GM23338 (cell line): ENCODE data around the gene IL22RA2. TPM values are rescaled to one million over a fixed set of nuclear protein-coding genes. Genes with fewer than 3 reads are reported as not detected.

Experiments
- ATAC-seq: fragments of 200-7000 bp; cut with Tn5 transposase; 3 replicates; pipeline ENCODE4 v1.9.1; 2020
- DNase-seq: peaks from one replicate; pipeline ENCODE4 v3.0.0-alpha.2; 2015; ENCODE audit warnings: low spot score
- H2AFZ ChIP-seq: fragments of 200-600 bp; sonication (generic); 2 replicates; pipeline ENCODE4 v1.8.0; 2016; ENCODE audit warnings: antibody characterized with exemption, mild to moderate bottlenecking, moderate library complexity
- H3F3A ChIP-seq: fragments of 200-600 bp; sonication (generic); replicated peaks from 2 replicates; pipeline ENCODE4 v1.8.0; 2017; ENCODE audit warnings: antibody characterized with exemption, mixed run types, low read depth
- H3K27ac ChIP-seq: fragments of 200-600 bp; sonication (generic); 2 replicates; pipeline ENCODE4 v1.6.1; 2016; ENCODE audit warnings: low read depth
- H3K27me3 ChIP-seq: fragments of 200-600 bp; sonication (generic); 2 replicates; pipeline ENCODE4 v1.8.0; 2016; ENCODE audit warnings: mild to moderate bottlenecking, mixed run types, moderate library complexity; ENCODE audit not compliant: insufficient read depth
- H3K36me3 ChIP-seq: fragments of 200-600 bp; sonication (generic); 2 replicates; pipeline ENCODE4 v1.8.0; 2016; ENCODE audit warnings: mild to moderate bottlenecking; ENCODE audit not compliant: insufficient read depth
- H3K4me1 ChIP-seq: fragments of 200-600 bp; sonication (generic); 2 replicates; pipeline ENCODE4 v1.8.0; 2016; ENCODE audit warnings: mild to moderate bottlenecking, moderate library complexity; ENCODE audit not compliant: insufficient read depth
- H3K4me2 ChIP-seq: fragments of 200-600 bp; sonication (generic); 2 replicates; pipeline ENCODE4 v1.7.1; 2017; ENCODE audit warnings: mixed run types
- H3K4me3 ChIP-seq: fragments of 200-600 bp; sonication (generic); 2 replicates; pipeline ENCODE4 v1.6.1; 2016; ENCODE audit warnings: mixed run types
- H3K79me2 ChIP-seq: fragments of 200-600 bp; sonication (generic); replicated peaks from 2 replicates; pipeline ENCODE4 v1.8.0; 2017; ENCODE audit warnings: mild to moderate bottlenecking; ENCODE audit not compliant: insufficient read depth
- H3K9me2 ChIP-seq: fragments of 200-600 bp; sonication (generic); 2 replicates; pipeline ENCODE4 v1.8.0; 2017; ENCODE audit not compliant: insufficient read depth
- H4K20me1 ChIP-seq: fragments of 200-600 bp; sonication (generic); replicated peaks from 2 replicates; pipeline ENCODE4 v1.8.0; 2017; ENCODE audit warnings: mild to moderate bottlenecking; ENCODE audit not compliant: insufficient read depth
- H3K27ac Mint-ChIP-seq: 2 replicates; pipeline ENCODE4 v1.8.0; 2020; ENCODE audit warnings: inconsistent platforms, mild to moderate bottlenecking, moderate library complexity, mixed read lengths
- H3K27me3 Mint-ChIP-seq: 3 replicates; pipeline ENCODE4 v1.8.0; 2022; ENCODE audit warnings: low read depth, mild to moderate bottlenecking, moderate library complexity, mixed read lengths, inconsistent platforms; ENCODE audit not compliant: insufficient read depth, poor library complexity
- H3K36me3 Mint-ChIP-seq: 3 replicates; pipeline ENCODE4 v1.8.0; 2021; ENCODE audit warnings: low read depth, mild to moderate bottlenecking, inconsistent platforms, moderate library complexity, mixed read lengths
- H3K4me1 Mint-ChIP-seq: 3 replicates; pipeline ENCODE4 v1.8.0; 2020; ENCODE audit warnings: mild to moderate bottlenecking, inconsistent platforms, mixed read lengths
- H3K4me3 Mint-ChIP-seq: 3 replicates; pipeline ENCODE4 v1.8.0; 2021; ENCODE audit warnings: moderate library complexity, mild to moderate bottlenecking, inconsistent platforms, mixed read lengths
- H3K9me3 Mint-ChIP-seq: 3 replicates; pipeline ENCODE4 v1.8.0; 2020; ENCODE audit warnings: moderate library complexity, mild to moderate bottlenecking, inconsistent platforms, mixed read lengths
- CREB1 ChIP-seq: fragments of 250-450 bp; sonication (Bioruptor Pico); IDR thresholded peaks from 2 replicates; pipeline ENCODE4 v1.5.0; 2020; ENCODE audit warnings: low read depth, mild to moderate bottlenecking, moderate library complexity
- EZH2 ChIP-seq: fragments of 200-600 bp; sonication (generic); IDR thresholded peaks from one replicate; pipeline ENCODE4 v1.8.0; 2017; ENCODE audit warnings: antibody characterized with exemption, mild to moderate bottlenecking, low read depth; ENCODE audit not compliant: unreplicated experiment
- EZH2phosphoT487 ChIP-seq: fragments of 200-600 bp; sonication (generic); IDR thresholded peaks from one replicate; pipeline ENCODE4 v1.8.1; 2018; ENCODE audit warnings: antibody characterized with exemption; ENCODE audit not compliant: unreplicated experiment
- NANOG ChIP-seq: IDR thresholded peaks from 2 replicates; pipeline ENCODE4 v1.6.1; 2016; ENCODE audit warnings: antibody characterized with exemption, borderline replicate concordance
- ZNF331 ChIP-seq: fragments of 250-450 bp; sonication (Bioruptor Pico); IDR thresholded peaks from 2 replicates; pipeline ENCODE4 v1.5.0; 2020; ENCODE audit warnings: low read depth, mild to moderate bottlenecking, moderate library complexity
- polyA plus RNA-seq: library from polyadenylated mRNA; unstranded; fragments of >200 nt; fragmentation: Nextera tagmentation; extraction: Ambion mirVana; gene quantifications from 2 replicates; pipeline ENCODE4 v1.2.1, GENCODE V29; 2016
- total RNA-seq: library from RNA; depleted of rRNA; stranded (reverse); fragments of >200 nt; shearing (Covaris generic); gene quantifications from 2 replicates; pipeline ENCODE4 v1.2.3, GENCODE V29; 2014
- TF ChIP-seq, protein P1 (sequence below): IDR thresholded peaks from 2 replicates; pipeline ENCODE4 v1.6.1; 2016; ENCODE audit warnings: antibody characterized with exemption
- TF ChIP-seq, protein P2 (sequence below): fragments of 250-450 bp; sonication (Bioruptor Pico); IDR thresholded peaks from 2 replicates; pipeline ENCODE4 v1.5.0; 2020; ENCODE audit warnings: mild to moderate bottlenecking, moderate library complexity
- TF ChIP-seq, protein P3 (sequence below), 2 experiments: fragments of 200-600 bp in 1 of 2; sonication (generic) in 1 of 2; conservative IDR thresholded peaks; 2 replicates each; pipeline versions ENCODE4 v1.5.1 to v1.6.1; 2016 to 2017; ENCODE audit warnings: antibody characterized with exemption in 2 of 2, low read depth in 2 of 2, mild to moderate bottlenecking in 2 of 2, moderate library complexity in 1 of 2

Gene IL22RA2
- total and polyA plus RNA-seq, 2 experiments from 2014 or later = not detected

DNA sequence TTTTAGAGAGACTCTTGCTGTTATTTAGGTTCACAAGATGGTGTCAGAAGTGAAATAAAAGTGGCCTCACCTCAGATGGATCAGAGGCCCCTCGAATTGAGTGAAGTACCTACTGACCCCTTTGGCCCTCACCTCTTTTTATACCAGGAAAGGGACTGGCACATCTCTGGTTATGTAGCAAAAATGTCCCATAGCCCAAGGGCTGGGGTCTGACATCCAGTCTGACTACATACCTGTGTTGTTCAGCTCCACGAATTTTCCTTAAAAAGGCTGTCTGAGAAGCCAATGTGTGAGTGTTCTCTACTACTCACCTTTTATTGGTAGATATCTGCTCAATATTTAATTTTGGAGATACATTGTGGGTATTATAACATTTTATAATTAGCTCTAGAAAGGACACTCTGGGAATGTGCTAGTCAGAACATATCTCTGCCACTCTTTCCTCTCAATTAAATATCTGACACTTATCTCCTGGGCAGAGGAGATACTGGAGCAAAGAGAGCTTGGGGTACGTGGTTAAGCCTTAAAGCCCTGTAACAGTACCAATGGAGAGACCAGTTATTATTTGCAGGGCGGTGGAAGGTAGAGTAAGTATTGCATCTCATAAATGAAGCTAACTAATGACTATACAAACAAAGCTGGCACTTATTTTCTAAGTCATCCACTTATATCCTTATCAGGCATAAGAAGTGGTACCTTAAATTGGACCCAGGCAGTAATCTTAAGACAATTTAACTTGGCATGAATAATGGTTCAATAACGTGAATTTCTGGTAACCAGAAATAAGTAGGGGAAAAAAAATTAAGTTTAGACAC lies 20.0 kb upstream of the IL22RA2 start:
- no peaks in the 10 kb centered on the region for H4K20me1 ChIP-seq
- H3K4me1 ChIP-seq = no peaks in the 10 kb centered on the region
- no peak overlapping the region for H3K4me3 Mint-ChIP-seq
- DNase-seq (no peak), ATAC-seq (no peak)
- H3K36me3 Mint-ChIP-seq = peaks cover 33% of the 10 kb centered on the region
- no peak overlapping the region for H3K4me3 ChIP-seq
- no peaks in the 10 kb centered on the region for H3F3A ChIP-seq
- H3K27ac Mint-ChIP-seq = no peak overlapping the region
- H3K27me3 ChIP-seq = no peaks in the 10 kb centered on the region
- H3K4me2 ChIP-seq = no peak overlapping the region
- TF ChIP-seq ZNF331 (CRISPR knock-in tag) = no peak
- TF ChIP-seq EZH2phosphoT487 = no peak
- TF ChIP-seq, protein P1, sequence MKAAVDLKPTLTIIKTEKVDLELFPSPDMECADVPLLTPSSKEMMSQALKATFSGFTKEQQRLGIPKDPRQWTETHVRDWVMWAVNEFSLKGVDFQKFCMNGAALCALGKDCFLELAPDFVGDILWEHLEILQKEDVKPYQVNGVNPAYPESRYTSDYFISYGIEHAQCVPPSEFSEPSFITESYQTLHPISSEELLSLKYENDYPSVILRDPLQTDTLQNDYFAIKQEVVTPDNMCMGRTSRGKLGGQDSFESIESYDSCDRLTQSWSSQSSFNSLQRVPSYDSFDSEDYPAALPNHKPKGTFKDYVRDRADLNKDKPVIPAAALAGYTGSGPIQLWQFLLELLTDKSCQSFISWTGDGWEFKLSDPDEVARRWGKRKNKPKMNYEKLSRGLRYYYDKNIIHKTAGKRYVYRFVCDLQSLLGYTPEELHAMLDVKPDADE = no peak
- no peak for TF ChIP-seq NANOG
- TF ChIP-seq CREB1 (CRISPR knock-in tag) = no peak
- peaks cover 16% of the 10 kb centered on the region for H3K36me3 ChIP-seq
- no peak overlapping the region for H3K27ac ChIP-seq
- H3K4me1 Mint-ChIP-seq = no peaks in the 10 kb centered on the region
- H3K79me2 ChIP-seq = no peaks in the 10 kb centered on the region
- no peak overlapping the region for H2AFZ ChIP-seq
- peaks cover 41% of the 10 kb centered on the region for H3K9me3 Mint-ChIP-seq
- no peaks in the 10 kb centered on the region; the same call in 1 of the 2 replicates for H3K9me2 ChIP-seq
- no peaks in the 10 kb centered on the region for H3K27me3 Mint-ChIP-seq

DNA sequence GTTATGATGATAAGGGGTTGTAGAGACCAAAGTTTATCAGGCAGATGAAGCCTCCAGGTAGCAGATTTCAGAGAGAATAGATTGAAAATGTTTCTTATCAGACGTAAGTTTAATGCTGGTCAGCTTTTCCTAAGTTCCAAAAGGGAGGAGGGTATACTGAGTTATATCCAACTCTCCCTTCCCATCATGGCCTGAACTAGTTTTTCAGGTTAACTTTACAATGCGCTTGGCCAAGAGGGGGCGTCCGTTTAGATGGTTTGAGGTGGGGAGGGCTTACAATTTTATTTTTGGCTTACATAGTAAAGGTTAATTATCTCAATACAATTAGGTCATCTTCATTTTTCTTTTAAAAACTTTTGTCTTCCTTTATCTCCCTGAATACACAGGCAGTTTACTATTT lies 19.4 kb upstream of the IL22RA2 start:
- H3K4me3 ChIP-seq = no peak overlapping the region
- no peaks in the 10 kb centered on the region for H3K79me2 ChIP-seq
- DNase-seq (no peak), ATAC-seq (no peak)
- H3K36me3 ChIP-seq = peaks cover 17% of the 10 kb centered on the region
- no peaks in the 10 kb centered on the region for H3K4me1 Mint-ChIP-seq
- peaks cover 46% of the 10 kb centered on the region for H3K9me3 Mint-ChIP-seq
- H3K4me1 ChIP-seq = no peaks in the 10 kb centered on the region
- H3K27me3 Mint-ChIP-seq = no peaks in the 10 kb centered on the region
- H2AFZ ChIP-seq = no peak overlapping the region
- TF ChIP-seq, protein P2, sequence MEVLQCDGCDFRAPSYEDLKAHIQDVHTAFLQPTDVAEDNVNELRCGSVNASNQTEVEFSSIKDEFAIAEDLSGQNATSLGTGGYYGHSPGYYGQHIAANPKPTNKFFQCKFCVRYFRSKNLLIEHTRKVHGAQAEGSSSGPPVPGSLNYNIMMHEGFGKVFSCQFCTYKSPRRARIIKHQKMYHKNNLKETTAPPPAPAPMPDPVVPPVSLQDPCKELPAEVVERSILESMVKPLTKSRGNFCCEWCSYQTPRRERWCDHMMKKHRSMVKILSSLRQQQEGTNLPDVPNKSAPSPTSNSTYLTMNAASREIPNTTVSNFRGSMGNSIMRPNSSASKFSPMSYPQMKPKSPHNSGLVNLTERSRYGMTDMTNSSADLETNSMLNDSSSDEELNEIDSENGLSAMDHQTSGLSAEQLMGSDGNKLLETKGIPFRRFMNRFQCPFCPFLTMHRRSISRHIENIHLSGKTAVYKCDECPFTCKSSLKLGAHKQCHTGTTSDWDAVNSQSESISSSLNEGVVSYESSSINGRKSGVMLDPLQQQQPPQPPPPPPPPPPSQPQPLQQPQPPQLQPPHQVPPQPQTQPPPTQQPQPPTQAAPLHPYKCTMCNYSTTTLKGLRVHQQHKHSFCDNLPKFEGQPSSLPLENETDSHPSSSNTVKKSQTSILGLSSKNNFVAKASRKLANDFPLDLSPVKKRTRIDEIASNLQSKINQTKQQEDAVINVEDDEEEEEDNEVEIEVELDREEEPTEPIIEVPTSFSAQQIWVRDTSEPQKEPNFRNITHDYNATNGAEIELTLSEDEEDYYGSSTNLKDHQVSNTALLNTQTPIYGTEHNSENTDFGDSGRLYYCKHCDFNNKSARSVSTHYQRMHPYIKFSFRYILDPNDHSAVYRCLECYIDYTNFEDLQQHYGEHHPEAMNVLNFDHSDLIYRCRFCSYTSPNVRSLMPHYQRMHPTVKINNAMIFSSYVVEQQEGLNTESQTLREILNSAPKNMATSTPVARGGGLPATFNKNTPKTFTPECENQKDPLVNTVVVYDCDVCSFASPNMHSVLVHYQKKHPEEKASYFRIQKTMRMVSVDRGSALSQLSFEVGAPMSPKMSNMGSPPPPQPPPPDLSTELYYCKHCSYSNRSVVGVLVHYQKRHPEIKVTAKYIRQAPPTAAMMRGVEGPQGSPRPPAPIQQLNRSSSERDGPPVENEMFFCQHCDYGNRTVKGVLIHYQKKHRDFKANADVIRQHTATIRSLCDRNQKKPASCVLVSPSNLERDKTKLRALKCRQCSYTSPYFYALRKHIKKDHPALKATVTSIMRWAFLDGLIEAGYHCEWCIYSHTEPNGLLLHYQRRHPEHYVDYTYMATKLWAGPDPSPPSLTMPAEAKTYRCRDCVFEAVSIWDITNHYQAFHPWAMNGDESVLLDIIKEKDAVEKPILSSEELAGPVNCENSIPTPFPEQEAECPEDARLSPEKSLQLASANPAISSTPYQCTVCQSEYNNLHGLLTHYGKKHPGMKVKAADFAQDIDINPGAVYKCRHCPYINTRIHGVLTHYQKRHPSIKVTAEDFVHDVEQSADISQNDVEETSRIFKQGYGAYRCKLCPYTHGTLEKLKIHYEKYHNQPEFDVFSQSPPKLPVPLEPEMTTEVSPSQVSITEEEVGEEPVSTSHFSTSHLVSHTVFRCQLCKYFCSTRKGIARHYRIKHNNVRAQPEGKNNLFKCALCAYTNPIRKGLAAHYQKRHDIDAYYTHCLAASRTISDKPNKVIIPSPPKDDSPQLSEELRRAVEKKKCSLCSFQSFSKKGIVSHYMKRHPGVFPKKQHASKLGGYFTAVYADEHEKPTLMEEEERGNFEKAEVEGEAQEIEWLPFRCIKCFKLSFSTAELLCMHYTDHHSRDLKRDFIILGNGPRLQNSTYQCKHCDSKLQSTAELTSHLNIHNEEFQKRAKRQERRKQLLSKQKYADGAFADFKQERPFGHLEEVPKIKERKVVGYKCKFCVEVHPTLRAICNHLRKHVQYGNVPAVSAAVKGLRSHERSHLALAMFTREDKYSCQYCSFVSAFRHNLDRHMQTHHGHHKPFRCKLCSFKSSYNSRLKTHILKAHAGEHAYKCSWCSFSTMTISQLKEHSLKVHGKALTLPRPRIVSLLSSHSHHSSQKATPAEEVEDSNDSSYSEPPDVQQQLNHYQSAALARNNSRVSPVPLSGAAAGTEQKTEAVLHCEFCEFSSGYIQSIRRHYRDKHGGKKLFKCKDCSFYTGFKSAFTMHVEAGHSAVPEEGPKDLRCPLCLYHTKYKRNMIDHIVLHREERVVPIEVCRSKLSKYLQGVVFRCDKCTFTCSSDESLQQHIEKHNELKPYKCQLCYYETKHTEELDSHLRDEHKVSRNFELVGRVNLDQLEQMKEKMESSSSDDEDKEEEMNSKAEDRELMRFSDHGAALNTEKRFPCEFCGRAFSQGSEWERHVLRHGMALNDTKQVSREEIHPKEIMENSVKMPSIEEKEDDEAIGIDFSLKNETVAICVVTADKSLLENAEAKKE = no peak
- TF ChIP-seq, protein P1 = no peak
- TF ChIP-seq EZH2 (no peak), CREB1 (CRISPR knock-in tag) (no peak), ZNF331 (CRISPR knock-in tag) (no peak)
- TF ChIP-seq, protein P3, sequence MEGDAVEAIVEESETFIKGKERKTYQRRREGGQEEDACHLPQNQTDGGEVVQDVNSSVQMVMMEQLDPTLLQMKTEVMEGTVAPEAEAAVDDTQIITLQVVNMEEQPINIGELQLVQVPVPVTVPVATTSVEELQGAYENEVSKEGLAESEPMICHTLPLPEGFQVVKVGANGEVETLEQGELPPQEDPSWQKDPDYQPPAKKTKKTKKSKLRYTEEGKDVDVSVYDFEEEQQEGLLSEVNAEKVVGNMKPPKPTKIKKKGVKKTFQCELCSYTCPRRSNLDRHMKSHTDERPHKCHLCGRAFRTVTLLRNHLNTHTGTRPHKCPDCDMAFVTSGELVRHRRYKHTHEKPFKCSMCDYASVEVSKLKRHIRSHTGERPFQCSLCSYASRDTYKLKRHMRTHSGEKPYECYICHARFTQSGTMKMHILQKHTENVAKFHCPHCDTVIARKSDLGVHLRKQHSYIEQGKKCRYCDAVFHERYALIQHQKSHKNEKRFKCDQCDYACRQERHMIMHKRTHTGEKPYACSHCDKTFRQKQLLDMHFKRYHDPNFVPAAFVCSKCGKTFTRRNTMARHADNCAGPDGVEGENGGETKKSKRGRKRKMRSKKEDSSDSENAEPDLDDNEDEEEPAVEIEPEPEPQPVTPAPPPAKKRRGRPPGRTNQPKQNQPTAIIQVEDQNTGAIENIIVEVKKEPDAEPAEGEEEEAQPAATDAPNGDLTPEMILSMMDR (conservative IDR thresholded peaks at IDR 0.05; ENCODE audit: low read depth in 2 of 2) = 0 out of 4 replicates have a peak, but pooled peaks have one; percentile 9 to 13
- no peak overlapping the region for H3K27ac ChIP-seq
- no peak overlapping the region for H3K4me3 Mint-ChIP-seq
- H3K4me2 ChIP-seq = no peak overlapping the region
- no peaks in the 10 kb centered on the region; the same call in 1 of the 2 replicates for H3K9me2 ChIP-seq
- H3F3A ChIP-seq = no peaks in the 10 kb centered on the region
- no peaks in the 10 kb centered on the region for H3K27me3 ChIP-seq
- H3K27ac Mint-ChIP-seq = no peak overlapping the region
- H3K36me3 Mint-ChIP-seq = peaks cover 30% of the 10 kb centered on the region
- H4K20me1 ChIP-seq = no peaks in the 10 kb centered on the region
